GM18867 (cell line): Measurements from ENCODE around the gene SDK2.

Experiments used
- ATAC-seq: cut with Tn5 transposase; IDR thresholded peaks from one replicate; pipeline ENCODE4 v1.9.1; 2021; ENCODE audit warnings: mild to moderate bottlenecking, moderate library complexity; ENCODE audit not compliant: unreplicated experiment

The SDK2 gene

DNA sequence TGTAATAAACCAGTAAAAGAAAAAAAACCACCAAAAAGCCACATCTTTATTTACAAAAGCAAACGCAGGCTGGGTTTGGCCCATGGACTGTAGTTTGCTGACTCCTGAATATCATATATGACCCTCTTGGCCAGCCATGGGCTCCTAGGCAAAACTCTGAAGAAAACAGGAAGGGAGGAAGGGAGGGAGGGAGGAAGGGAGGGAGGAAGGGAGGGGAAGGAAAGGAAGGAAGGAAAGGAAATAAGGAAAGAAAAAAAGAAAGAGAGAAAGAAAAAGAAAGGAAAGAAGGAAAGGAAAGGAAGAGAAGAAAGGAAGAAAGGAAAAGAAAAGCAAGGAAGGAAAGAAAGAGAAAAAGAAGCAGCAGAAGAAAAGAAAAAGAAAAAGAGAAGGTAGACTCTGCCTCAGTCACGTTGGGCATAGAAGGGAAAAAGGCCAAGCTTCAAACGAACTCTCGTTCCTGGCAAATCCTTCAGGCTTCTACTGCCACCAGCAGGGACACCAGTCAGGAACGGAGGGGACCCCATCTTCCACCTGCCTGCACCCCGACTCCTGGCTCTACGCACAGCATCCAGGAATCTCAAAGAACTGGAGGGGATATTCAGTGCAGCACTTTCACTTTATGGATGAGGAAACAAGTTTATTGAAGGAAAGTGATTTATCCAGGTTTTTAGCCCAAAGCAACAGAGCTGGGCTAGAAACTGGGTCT is 354.5 kb downstream of the SDK2 start:
- no peak for ATAC-seq

DNA sequence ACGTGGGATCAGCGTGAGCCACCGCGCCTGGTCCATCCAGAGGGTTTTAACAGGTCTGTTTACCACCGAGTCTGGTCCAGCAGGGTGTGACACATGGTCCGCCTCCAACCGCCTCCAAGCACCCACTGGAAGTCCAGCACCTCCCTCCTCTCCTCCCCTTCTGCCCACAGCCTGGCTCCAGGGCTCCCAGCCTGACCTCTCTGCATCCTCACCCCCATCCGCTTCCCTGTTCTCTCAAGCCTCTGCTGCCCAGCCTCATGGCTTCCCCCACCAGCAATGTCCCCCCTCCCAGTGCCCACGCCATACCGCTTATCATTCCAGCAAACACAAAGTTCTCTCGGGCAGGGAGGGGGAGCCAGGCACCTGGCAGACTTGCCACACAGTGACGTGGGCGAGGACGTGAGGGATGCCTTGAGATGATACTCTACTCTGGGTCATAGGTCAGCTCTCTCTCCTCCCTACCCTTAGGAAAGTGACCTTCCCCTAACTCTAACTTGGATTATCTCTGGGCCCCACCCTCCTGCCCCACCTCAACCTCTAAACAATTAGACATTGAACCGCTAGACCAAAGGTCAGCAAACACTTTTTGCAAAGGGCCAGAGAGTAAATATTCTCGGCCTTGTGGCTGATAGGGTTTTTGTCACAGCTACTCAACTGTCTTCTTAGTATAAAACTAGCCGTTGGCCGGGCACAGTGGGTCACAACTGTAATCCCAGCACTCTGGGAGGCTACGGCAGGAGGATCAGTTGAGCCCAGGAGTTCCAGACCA is 355.5 kb downstream of the SDK2 start:
- ATAC-seq: no peak

DNA sequence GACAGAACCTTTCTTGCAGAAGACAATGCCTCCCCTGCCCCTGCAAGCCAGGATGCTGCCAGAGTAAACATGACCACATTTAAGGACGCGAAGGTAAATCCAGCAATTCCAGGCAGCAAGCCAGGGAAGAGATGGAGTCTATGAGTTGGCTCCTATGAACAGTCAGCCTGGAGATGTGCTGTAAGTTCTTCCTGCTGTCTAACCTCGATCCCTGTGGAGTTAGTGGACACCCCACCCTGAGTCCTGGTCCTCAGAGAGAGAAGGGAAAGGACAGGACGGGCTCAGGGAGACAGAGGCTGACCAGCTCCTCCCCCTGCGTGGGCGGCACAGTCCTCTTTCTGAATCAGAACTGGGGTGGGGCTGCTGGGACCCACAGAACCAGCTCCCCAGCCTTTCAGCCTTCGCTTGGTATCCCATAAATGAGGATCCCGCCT is 357.4 kb downstream of the SDK2 start:
- ATAC-seq: no peak

DNA sequence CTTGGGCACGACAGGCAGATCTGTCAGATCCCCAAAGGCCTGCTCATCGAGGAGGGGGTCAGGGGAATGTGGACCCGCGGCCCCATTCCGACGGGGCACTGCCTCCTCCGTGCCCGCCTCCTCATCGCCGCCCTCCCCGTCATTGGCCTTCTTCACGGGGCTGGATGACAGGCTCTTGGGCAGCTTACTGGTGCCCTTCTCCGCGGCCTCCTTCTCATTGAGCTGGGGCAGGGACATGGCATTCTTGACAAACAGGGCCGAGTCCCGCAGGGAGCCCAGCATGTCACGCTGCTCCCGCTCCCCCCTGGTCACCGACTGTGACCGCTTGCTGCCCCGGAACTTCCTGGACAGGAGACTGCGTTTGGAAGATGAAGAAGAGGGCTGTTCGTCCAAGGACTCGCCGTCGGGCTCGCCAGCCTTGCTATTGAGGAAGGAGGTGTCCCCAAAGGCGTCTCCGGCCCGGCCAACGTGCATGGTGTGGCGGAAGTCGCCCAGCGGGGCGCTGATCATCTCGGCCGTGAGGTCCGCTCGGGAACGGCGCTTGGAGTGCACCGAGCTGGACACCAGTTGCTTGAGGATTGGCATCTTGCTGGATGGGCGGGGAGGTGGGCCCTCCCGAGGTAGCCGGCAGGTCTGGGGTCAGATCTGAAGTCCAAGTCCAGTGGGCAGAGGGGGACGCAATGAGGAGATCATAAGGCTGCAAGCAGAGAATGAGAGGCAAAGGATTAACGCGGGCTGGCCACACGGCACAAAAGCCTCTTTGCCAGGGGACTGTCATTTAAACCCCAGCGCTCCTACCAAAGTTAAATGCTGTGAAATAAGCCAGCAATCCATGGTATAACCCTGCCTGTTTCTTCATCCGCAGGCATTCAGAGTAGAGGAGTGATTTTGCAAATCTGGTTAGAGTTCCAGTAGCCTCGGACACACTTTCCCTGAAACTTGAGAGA is 358.1 kb downstream of the SDK2 start:
- no peak for ATAC-seq

DNA sequence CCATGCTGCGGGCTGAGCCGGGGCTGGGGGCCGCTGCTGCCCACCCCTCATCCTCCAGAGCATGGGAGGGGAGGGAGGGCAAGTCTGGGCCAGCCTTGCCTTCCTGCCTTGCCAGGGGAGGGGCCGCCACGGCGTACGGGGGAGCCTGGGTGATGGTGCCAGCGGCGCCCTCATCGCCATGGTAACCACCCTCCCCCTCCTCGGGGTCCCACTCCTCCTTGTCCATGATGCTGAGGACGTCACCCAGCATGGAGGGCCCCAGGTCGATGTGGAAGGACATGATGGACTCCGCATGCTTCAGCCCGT is 358.7 kb downstream of the SDK2 start:
- ATAC-seq: no peak

DNA sequence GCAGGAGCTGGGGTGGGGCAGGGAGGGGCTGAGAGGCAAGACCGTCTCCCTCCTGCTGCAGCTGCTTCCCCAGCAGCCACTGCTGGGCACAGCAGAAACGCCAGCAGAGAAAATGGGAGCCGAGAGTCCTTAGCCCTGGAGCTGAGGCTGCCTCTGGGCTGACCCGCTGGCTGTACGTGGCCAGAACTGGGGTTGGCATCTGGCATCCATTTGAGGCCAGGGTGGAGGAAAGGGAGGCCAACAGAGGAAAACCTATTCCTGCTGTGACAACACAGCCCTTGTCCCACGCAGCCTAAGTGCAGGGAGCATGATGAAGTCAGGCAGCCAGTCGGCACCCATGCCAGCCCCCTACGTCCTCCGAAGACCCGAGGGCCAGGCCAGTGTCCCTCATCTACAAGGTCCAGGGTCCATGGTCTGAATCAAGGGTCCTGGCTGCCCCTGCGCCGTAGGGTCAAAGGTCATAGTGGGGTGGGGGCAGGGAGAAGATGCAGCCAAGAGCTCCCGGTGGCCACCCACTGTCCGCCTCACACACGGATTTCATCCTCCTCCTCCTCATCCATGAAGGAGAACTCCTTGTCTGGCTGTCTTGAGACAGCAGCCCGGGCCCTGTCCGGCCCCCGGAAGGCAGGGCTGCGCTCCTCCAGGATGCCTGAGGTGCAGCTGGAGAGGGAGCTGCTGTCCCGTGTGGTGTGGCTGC is 359.2 kb downstream of the SDK2 start:
- ATAC-seq: no peak
